ENCODE data around the gene GALK1. TPM values are rescaled to one million over a fixed set of nuclear protein-coding genes. Genes with fewer than 3 reads are reported as not detected.

The GALK1 gene
- total and polyA plus RNA-seq, 9 of the 15 experiments (the other 6 are each of a cell fraction or from before 2014, with no cell fraction given): 0.45 to 51.6 (median 17.4) TPM

- TF ChIP-seq PHF8 (IDR thresholded peaks at IDR 0.05; ENCODE audit: borderline replicate concordance, low read length): peak; percentile 66; the same call in 1 of the 2 replicates
- no peak for TF ChIP-seq ZNF699 (CRISPR knock-in tag; IDR thresholded peaks at IDR 0.05; ENCODE audit: insufficient replicate concordance)
- TF ChIP-seq KDM1A (IDR thresholded peaks at IDR 0.05): no peak
- no peak for TF ChIP-seq ZNF512 (tag; IDR thresholded peaks at IDR 0.05)
- TF ChIP-seq CBX1 (IDR thresholded peaks at IDR 0.05; ENCODE audit: low read depth): no peak
- TF ChIP-seq, protein P1, sequence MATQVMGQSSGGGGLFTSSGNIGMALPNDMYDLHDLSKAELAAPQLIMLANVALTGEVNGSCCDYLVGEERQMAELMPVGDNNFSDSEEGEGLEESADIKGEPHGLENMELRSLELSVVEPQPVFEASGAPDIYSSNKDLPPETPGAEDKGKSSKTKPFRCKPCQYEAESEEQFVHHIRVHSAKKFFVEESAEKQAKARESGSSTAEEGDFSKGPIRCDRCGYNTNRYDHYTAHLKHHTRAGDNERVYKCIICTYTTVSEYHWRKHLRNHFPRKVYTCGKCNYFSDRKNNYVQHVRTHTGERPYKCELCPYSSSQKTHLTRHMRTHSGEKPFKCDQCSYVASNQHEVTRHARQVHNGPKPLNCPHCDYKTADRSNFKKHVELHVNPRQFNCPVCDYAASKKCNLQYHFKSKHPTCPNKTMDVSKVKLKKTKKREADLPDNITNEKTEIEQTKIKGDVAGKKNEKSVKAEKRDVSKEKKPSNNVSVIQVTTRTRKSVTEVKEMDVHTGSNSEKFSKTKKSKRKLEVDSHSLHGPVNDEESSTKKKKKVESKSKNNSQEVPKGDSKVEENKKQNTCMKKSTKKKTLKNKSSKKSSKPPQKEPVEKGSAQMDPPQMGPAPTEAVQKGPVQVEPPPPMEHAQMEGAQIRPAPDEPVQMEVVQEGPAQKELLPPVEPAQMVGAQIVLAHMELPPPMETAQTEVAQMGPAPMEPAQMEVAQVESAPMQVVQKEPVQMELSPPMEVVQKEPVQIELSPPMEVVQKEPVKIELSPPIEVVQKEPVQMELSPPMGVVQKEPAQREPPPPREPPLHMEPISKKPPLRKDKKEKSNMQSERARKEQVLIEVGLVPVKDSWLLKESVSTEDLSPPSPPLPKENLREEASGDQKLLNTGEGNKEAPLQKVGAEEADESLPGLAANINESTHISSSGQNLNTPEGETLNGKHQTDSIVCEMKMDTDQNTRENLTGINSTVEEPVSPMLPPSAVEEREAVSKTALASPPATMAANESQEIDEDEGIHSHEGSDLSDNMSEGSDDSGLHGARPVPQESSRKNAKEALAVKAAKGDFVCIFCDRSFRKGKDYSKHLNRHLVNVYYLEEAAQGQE (IDR thresholded peaks at IDR 0.05; ENCODE audit: borderline replicate concordance): no peak
- TF ChIP-seq, protein P1 (CRISPR knock-in tag; IDR thresholded peaks at IDR 0.05; ENCODE audit: low read depth): no peak
- no peak for TF ChIP-seq SLC30A9 (CRISPR knock-in tag; IDR thresholded peaks at IDR 0.05)
- no peak; the same call in 1 of the 2 replicates for TF ChIP-seq ELF2 (CRISPR knock-in tag; IDR thresholded peaks at IDR 0.05)
- TF ChIP-seq STAG1 (CRISPR knock-in tag; IDR thresholded peaks at IDR 0.05; ENCODE audit: borderline replicate concordance): no peak
- no peak for TF ChIP-seq SRSF1 (IDR thresholded peaks at IDR 0.05; ENCODE audit: low read depth, low read length)
- TF ChIP-seq PHF20 (IDR thresholded peaks at IDR 0.05; ENCODE audit: partially characterized antibody): no peak
- TF ChIP-seq GATAD2B (IDR thresholded peaks at IDR 0.05; ENCODE audit: borderline replicate concordance): no peak
- 0 out of 2 replicates have a peak, but pooled peaks have one; percentile 20 for TF ChIP-seq ZKSCAN8 (CRISPR knock-in tag; IDR thresholded peaks at IDR 0.05)
- TF ChIP-seq SMARCE1 (IDR thresholded peaks at IDR 0.05): no peak
- no peak for TF ChIP-seq HEY1 (CRISPR knock-in tag; IDR thresholded peaks at IDR 0.05; ENCODE audit: borderline replicate concordance)
- peak; percentile 26; the same call in 1 of the 2 replicates for TF ChIP-seq XRCC5 (IDR thresholded peaks at IDR 0.05; ENCODE audit: low read depth, low read length)
- TF ChIP-seq RBM22 (IDR thresholded peaks at IDR 0.05; ENCODE audit: low read depth, low read length, poor library complexity, severe bottlenecking): no peak
- peak; percentile 75 for TF ChIP-seq FIP1L1 (IDR thresholded peaks at IDR 0.05; ENCODE audit: low read depth, low read length, poor library complexity, severe bottlenecking)
- no peak for TF ChIP-seq RBM14 (IDR thresholded peaks at IDR 0.05; ENCODE audit: borderline replicate concordance, insufficient read depth, low read depth, low read length)
- no peak for TF ChIP-seq MTA2 (IDR thresholded peaks at IDR 0.05; ENCODE audit: low read depth)
These were observed 19.6 kb upstream of the GALK1 start, which contains the start of gene UNK (continued) for GRCh38 chr17:75784473-75785015.

All from K562 (cell line).